Renal cortical epithelial cell (primary cell): Measurements from ENCODE around the gene GLCCI1. TPM values are rescaled to one million over a fixed set of nuclear protein-coding genes. Genes with fewer than 3 reads are reported as not detected.
"Not testable (repeated sequence)": the region's sequence is repeated elsewhere in the genome, so short reads cannot be mapped to it uniquely, and the experiment has no call there.

Experiments
- DNase-seq: peaks from one replicate; pipeline ENCODE4 v3.0.0-alpha.2; 2011; ENCODE audit warnings: low read depth
- total RNA-seq: library from RNA; depleted of rRNA; stranded (reverse); fragments of >200 nt; gene quantifications from 2 replicates; pipeline ENCODE4 v1.2.3, GENCODE V29; 2014

GLCCI1 gene
- total RNA-seq, 1 donor from 2014 or later: 22.3 TPM

GRCh38 chr7:8094164-8095140 lies 125.9 kb downstream of the GLCCI1 start:
- DNase-seq: no peak

- DNase-seq: not testable (repeated sequence)
Measured at GRCh38 chr7:8101292-8101691, 132.7 kb downstream of the GLCCI1 start.

GRCh38 chr7:8103282-8103681 lies 134.7 kb downstream of the GLCCI1 start:
- DNase-seq: no peak

GRCh38 chr7:8105449-8106095 lies 137.0 kb downstream of the GLCCI1 start:
- DNase-seq: no peak

- DNase-seq: peak; percentile 88
Measured at GRCh38 chr7:8109196-8110022, 140.8 kb downstream of the GLCCI1 start.

- no peak for DNase-seq
Measured at GRCh38 chr7:8111282-8111960, 142.8 kb downstream of the GLCCI1 start.

GRCh38 chr7:8112685-8113084 lies 144.1 kb downstream of the GLCCI1 start:
- DNase-seq: no peak

GRCh38 chr7:8113184-8113583 lies 144.6 kb downstream of the GLCCI1 start:
- DNase-seq: no peak

- no peak for DNase-seq
Measured at GRCh38 chr7:8114175-8114574, 145.6 kb downstream of the GLCCI1 start.

GRCh38 chr7:8115547-8116402 lies 147.2 kb downstream of the GLCCI1 start:
- DNase-seq: no peak

- DNase-seq: no peak
Measured at GRCh38 chr7:8117195-8117594, 148.6 kb downstream of the GLCCI1 start.

- DNase-seq: no peak
Measured at GRCh38 chr7:8119262-8119661, 150.7 kb downstream of the GLCCI1 start.

- no peak for DNase-seq
Measured at GRCh38 chr7:8120390-8121058, 151.9 kb downstream of the GLCCI1 start.

GRCh38 chr7:8121243-8121642 lies 152.6 kb downstream of the GLCCI1 start:
- no peak for DNase-seq

- no peak for DNase-seq
Measured at GRCh38 chr7:8125680-8126444, 157.3 kb downstream of the GLCCI1 start.

- no peak for DNase-seq
Measured at GRCh38 chr7:8126601-8127167, 158.1 kb downstream of the GLCCI1 start.

- no peak for DNase-seq
Measured at GRCh38 chr7:8128449-8129317, 160.1 kb downstream of the GLCCI1 start.

GRCh38 chr7:8129318-8129659 lies 160.7 kb downstream of the GLCCI1 start:
- DNase-seq: no peak
